NCI-H69 (cell line): ENCODE measurements around the gene MYL10.

Experiments used
- DNase-seq: peaks from one replicate; lab custom pipeline; 2025; lab: John Stamatoyannopoulos, UW

Gene MYL10

DNA sequence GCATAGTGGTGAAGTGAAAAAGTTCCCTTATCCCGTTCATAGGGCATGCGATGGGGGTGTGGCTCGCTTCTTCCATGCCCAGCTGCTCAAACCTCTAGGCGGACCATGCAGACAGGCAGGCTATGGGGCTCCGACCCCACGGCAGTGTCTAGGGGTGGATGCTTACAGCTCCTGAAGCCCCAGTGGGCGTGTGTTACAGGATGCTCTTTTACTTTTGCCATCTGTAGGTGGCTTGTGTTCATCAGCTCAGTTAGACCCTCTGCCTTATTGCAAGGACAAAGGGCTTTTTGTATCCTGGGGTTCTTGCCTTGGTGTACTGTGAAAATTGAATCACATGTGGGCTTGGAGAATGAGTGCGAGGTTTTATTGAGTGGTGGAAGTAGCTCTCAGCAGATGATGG lies at the start of gene MYL10:
Gene MYL10, minus strand, starts transcription at position 126 of the 400 bp plus-strand sequence. CDS start 178 bp downstream, outside the sequence.
- DNase-seq: no peak

DNA sequence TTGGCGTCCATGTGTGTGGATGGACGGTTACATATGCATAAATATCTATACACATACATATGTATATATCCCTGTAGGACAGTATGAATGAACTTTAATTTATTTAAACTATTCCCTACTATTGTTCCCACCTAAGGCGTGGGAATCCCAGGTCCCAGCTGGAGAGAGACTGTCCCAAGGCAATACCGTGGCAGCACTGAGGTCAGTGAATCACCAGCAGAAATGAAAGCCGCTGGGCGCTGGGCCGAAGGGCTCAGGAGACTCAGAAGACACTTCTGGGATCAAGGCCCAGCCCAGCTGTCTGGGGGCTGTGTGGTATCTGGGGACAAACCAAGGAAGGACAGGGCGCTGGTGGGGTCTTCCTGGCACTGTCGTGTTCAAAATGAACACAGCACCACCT lies 49.6 kb upstream of the MYL10 start:
- no peak for DNase-seq

DNA sequence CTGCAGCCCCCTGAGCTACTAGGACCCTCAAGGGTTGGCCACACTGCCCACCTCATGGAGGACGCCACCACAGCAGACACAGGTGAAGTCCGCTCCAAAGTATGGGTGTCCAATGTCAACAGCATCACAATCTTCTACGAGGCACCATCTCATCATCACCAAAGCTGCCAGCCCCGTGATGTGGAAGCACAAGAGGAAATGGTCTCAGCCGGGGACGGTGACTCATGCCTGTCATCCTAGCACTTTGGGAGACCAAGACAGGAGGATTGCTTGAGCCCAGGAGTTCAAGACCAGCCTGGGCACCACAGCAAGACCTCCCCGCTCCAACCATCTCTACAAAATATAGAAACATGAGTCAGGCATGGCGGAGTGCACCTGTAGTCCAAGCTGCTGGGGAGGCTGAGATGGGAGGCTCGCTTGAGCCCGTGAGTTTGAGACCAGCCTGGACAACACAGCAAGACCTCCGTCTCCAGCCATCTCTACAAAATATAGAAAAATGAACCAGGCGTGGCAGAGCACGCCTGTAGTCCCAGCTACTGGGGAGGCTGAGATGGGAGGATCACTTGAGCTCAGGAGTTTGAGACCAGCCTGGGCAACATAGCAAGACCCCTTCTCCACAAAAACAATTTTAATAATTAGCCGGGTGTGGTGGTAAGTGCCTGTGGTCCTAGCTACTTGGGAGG lies 48.8 kb upstream of the MYL10 start:
- peak; percentile 56 for DNase-seq

DNA sequence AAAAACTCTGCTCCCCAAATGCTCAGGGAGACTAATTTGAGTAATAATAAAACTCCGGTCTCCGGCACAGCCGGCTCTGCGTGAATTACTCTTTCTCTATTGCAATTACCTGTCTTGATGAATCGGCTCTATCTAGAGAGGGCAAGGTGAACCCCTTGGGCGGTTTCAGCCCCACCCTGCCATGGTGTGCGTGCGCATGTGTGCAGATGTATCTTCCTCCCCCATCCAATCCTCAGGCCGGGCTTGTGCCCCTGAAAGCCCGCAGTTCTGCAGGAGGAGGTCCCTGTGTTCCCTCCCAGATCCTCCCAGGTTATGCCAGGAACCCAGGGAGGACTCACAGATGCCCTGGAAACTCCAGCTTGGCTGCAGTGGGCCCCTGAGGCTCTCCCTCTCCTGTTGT lies 48.3 kb upstream of the MYL10 start:
- peak; percentile 82 for DNase-seq

DNA sequence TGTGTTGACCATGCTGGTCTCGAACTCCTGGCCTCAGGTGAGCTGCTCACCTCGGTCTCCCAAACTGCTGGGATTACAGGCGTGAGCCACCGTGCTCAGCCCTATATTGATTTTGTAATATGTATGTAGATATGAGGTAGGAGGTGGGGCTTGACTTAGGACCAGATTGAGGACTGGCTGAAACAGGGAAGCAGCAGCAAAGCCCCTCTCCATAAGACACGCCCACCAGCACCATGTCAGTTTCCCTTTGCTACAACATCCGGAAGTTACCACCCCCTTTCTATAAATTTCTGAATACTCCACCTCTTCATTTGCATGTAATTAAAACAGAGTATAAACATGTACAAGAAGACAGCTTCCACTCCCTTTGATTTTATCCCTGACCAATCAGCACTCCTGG lies 47.9 kb upstream of the MYL10 start:
- DNase-seq: peak; percentile 74

DNA sequence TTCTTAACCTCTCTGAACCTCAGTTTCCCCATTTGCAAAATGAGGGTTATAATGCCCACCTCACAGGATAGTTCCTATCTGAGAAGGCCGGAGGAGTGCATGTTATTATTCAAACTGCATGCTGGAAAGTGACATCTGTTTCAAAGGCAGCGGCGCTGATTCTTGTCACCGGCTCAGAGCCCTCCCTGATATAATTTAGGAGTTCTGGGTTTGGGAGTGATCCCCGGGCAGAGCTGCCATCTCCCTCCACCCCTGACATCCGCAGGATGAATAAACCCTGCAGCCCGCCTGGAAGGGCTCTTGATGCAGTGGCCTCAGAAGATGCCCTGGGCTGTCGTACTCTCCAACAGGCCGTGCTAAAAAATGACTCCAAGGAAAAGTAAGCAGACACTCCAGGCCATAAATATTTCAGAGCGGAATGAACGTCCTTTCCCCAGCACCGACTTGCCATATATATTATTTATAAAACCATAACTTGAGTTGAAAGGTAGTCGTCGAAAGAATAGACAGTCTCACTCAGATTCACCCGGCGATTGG lies 47.0 kb upstream of the MYL10 start:
- DNase-seq: no peak

DNA sequence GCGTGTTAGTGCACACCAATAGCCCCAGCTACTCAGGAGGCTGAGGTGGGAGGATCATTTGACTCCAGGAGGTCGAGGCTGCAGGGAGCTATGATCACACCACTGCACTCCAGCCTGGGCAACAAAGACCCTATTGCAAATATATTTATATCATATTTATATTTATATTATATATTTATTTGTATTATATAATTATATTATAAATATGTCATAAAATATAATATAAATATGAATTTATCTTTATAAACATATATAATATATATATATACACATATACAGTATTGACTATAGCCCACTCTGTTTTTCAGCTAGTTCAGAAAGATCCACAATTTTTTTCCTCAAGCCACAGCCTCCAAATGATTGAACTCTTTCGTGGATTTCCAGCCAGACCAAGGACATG lies 45.3 kb upstream of the MYL10 start:
- DNase-seq: no peak

DNA sequence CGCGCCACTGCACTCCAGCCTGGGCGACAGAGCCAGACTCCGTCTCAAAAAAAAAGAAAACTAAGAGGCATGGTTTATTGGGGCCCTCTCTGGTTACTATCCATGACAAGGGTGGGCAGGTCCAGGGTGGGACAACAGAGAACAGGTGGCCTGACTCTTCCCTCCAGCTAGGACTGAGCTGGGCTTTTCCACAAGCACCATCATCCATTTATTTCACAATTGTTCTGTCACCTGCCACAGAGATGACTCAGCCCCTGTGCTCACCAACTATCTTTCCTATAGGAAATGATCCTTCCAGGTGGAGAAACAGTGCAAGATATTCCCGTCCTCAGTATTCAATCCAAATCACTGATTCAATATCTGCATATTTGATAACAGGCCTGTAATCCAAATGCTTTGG lies 44.9 kb upstream of the MYL10 start:
- no peak for DNase-seq

DNA sequence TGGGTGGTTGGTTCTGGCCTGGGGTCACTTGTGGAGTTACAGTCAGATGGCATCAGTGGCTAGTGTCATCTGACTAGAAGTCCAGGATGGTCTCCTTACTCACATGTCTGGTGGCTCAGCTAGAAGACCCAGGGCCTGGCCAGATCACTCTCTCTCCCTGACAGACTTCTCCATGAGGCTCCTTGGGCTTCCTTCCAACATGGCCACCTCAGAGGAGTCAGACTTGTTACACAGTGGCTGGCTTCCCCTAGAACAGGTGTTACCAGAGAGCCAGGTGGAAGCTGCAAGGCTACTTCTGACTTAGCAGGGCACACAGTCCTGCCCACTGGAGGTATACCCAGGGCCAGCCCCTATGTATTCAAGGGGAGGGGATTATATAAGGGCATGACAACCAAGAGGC lies 44.2 kb upstream of the MYL10 start:
- DNase-seq: no peak

DNA sequence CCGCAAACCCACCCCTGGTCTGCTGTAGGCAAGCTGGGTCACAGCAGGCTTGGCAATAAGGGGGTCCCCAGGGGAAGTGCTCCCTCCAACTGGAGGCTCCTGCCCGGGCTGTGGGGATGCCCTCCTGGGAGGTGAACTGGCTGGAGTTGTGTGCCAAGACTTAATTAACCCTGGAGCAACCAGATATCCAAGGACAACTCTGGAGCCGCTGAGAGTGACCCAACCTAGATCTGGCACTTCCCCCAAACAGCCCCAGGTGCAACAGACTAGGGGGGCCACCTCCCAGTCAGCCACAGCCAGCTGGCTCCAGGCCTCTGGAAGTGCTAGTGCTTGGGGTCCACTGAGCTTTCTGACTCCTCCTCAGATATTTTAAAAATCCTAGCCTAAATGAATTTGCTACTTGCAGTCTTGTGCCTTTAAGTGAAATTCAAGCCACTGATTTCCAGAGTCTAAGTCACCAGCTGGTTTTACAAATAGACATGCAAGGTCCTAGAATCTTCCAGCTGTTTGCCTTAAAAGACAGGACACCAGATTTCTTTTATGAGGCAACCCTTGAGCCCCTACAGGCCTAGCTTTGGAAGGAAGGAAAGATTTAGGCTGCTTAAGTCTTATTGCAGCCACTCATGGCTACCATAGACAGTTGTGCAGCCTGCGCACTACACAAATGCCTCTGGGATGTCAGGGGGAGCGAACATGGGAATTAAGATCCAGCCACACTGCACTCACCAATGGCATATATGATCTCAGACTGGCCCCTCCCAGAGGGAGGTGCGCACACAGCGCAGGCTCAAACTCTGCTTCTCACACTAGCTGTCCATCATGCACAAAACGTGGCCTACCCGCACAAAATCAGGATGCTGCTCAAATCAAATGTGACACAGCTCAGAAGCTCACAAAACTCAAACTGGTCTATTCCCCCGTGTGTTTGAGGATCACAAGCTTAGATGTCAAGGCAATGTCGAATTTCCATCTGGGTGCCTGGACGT lies 42.6 kb upstream of the MYL10 start:
- DNase-seq: peak; percentile 34

DNA sequence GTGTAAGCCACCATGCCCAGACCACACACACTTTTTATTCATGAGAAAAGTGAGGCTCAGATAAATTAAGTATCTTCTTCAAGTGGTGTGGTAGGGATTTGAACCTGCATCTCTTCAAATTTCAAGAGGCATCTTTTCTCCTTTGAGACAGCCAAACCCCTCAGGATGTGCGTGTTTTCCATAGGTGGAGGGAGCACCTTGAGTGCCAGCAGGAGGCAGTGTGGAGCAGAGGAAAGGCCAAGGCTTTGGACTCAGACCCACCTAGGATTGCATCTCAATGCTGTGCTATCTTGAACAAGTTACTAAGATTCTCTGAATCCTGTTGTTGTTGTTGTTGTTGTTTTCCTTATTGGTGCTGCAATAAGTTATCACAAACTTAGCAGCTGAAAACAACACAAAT lies 40.2 kb upstream of the MYL10 start:
- no peak for DNase-seq

DNA sequence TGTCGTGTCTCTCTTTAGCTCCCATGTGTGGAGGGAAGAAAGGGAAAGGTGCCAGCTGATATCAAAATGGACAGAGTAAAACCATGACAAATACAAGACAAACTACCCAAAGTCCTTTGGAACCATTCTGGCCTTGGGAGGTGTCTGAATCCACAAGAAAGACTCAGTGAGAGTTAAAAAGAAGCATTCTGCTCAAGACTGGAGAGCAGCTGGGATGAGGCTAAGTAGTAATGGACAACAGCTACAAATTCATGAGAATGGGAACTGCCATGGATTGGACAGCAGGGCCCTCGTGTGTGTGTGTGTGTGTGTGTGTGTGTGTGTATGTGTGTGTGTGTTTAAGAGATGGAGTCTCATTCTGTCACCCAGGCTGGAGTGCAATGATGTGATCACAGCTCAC lies 39.6 kb upstream of the MYL10 start:
- DNase-seq: no peak

DNA sequence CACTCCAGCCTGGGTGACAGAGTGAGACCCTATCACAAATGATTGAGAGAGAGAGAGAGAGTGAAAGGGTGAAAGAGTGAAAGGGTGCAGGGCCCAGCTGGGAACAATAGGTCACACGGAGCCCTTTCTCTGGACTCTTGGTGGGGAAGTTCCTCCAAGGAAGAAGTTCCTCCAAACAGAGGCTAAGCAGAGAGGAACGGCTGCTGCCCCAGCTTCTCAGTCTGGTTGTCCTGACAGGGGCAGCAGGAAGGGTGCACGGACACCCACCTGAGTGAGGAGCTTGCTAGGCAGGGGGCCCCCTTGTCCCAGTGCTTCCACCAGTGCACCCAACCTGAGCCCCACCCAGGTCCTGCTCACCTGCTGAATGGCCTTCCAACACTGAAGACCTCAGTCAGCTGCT lies 38.8 kb upstream of the MYL10 start:
- no peak for DNase-seq

DNA sequence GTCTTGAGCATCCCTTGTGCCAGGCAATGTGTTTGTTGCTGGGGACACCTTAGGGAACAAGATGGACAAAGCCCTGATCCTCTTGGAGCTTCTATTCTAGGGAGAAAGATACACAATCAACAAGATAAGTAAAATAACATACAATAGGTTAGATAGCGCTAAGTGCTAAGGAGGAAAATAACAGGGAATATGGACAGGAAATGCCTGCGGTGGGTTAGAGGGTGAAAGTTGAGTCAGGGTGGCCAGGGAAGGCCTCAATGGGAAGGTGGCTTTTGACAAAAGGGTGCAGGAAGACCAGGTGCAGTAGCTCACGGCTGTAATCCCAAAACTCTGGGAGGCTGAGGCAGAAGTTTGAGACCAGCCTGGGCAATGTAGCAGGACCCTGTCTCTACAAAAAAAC lies 38.3 kb upstream of the MYL10 start:
- no peak for DNase-seq

DNA sequence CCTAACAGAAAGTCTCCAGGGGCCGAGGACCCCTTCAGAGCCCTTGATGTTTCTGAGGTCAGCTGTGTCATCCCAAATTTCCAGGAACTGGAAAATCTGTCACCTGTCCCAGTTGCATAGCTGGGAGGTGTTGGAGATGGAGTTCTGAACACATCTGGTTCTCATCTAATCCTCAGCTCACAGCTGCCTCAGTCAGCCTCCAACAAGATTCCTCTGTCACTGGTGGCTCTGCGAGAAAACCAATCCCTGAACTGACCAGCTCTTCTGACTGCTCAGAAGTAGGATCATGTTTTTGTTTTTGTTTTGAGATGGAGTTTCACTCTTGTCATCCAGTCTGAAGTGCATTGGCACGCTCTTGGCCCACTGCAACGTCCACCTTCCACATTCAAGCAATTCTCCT lies 37.6 kb upstream of the MYL10 start:
- DNase-seq: no peak

DNA sequence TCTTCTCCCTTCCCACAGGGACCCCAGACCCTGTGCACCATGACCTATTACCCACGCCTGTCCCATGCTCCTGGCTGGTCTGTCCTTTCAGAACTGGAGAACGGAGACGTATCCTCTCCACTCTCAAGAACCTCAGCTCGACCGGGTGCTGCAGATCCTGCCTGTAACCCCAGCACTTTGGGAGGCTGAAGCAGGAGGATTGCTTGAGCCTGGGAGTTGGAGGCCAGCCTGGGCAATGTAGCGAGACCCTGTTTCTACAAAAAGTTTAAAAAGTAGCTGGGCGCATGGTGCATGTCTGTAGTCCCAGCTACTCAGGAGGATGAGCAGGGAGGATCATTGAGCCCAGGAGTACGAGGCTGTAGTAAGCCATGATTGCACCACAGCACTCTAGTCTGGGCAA lies 37.2 kb upstream of the MYL10 start:
- DNase-seq: no peak

DNA sequence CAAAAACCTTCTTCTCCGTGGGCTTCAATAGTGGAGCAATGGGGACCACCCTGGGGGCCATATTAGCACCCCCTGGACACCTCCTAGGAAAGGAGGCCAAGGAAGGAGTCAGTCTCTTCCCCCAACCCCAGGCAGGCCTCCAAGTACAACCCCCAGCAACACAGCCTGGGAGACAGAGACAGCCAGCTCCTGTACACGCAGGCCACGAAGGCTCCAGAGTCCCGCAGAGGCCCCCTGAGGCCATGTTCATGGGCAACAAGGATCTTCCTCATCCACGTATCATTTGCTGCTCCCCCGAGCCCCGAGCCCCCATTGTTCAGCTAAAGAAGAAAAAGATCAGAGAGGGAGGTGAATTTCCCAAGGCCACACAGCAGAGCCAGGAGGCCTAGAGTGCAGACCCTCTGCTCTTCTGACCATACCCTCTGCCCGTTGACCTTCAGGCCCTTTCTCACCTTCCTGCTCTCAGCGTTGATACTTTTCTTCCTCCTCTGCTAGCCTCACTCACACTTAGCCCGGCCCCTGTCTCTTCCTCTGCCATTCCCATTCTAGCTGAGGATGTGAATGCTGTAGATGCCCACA lies 35.9 kb upstream of the MYL10 start:
- DNase-seq: no peak

DNA sequence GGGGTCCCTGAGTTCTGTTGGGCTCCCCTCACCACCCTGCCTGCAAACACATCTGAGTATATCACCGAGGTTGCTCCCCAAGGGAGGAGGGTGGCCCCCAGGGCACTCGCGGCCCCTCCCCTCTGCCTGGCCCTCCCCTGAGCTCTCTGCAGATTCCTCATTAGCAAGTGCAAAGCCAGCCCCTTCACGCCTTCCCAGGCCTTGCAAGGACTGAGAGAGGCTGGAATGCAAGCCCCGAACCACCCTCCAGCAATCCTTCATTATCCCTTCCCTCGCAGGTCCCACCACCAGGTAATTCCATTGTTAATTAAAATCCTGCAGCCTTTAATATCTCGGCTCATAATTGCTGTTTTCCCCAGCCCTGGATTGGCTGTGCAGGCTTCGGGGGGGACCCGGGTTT lies 35.3 kb upstream of the MYL10 start:
- no peak for DNase-seq

DNA sequence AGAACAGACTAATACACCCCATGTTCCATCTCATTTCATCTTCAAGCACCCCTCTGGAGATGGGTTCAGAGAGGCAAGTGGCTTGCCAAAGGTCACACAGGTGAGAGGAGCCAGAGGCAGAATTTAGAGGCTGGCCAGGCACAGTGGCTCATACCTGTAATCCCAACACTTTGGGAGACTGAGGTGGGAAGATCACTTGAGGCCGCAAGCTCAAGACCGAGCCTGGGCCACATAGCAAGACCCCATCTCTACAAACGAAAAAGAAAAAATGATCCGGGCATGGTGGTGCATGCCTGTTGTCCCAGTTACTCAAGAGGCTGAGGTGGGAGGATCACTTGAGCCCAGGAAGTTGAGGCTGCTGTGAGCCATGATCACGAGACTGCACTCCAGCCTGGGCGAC lies 34.7 kb upstream of the MYL10 start:
- no peak for DNase-seq

DNA sequence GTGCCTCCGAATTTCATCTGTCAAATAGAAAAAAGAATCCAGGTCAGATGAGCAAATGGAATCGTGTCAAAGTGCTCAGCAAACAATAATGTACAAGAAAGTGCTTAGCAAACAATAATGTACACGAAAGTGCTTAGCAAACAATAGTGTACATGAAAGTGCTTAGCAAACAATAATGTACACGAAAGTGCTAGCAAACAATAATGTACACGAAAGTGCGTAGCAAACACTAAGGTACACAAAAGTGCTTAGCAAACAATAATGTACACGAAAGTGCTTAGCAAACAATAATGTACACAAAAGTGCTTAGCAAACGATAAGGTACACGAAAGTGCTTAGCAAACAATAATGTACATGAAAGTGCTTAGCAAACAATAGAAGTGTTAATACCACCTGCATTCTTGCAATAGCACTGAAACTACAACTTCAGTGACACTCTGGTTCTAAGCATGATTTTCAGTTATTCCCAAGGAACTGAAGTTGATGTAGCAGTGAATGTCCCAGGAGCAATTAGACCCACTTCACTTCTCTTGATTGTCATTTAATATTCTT lies 33.4 kb upstream of the MYL10 start:
- peak; percentile 17 for DNase-seq

DNA sequence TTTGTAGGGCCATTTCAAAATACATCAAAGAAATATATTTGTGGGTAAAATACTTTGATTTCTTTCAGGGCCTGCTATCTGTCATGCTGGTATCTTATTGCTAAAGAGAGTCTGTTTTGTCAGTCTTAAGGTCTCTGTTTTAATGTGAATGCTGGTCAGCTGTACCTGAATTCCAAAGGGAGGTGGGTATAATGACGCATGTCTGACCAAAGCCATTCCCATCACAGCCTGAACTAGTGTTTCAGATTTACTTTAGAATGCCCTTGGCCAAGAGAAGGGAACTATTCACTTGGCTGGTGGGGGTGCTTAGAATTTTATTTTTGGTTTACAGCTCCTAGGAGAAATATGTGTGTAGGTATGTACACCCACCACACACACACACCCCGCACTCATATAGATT lies 30.6 kb upstream of the MYL10 start:
- no peak for DNase-seq

DNA sequence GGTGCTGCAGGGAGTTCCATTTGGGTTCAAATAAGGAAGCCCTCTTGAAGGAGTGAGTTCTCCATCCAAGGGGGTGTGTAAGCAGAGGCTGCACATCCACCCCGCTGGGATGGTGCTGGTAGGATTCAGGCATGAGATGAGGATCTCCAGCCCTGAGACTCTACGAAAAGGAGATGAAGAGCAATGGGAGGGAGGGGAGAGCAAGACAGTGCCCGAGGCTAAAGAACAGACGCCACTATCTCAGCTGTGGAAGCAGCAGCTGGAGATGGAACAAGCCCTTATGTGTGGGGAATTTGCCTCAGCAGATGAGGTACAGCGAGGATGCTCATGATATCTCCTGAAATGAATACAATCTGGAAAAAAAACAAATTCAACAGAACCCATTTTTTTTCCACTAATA lies 28.1 kb upstream of the MYL10 start:
- DNase-seq: no peak
